ENCODE measurements around the gene PRSS35. TPM values are rescaled to one million over a fixed set of nuclear protein-coding genes. Genes with fewer than 3 reads are reported as not detected.

The PRSS35 gene
- total RNA-seq, 1 experiment from 2014 or later, result 1.7 TPM

- H3K27ac Mint-ChIP-seq, result no peak overlapping the region
- no CpG with 5 or more reads among the region's 2 CpGs for WGBS (ENCODE audit: extremely low coverage, insufficient read length, low lambda C conversion rate)
- no peak for DNase-seq
- Histone ChIP-seq H2BK20ac (ENCODE audit: low read depth, low read length, poor library complexity, severe bottlenecking) (no peak overlapping the region), H3K23me2 (ENCODE audit: insufficient read length, low read depth, low read length, poor library complexity, severe bottlenecking) (no peaks in the 10 kb centered on the region), H4K20me1 (ENCODE audit: control insufficient read depth, insufficient read depth, insufficient read length) (no peaks in the 10 kb centered on the region), H2BK120ac (ENCODE audit: low read depth, low read length, poor library complexity, severe bottlenecking) (no peak overlapping the region), H3K9ac (ENCODE audit: extremely low read depth, insufficient read length, low read length) (no peak overlapping the region), H2BK12ac (ENCODE audit: insufficient read length, low read depth, low read length) (no peak overlapping the region), H3T11ph (ENCODE audit: low read length) (no peak overlapping the region), H2BK5ac (ENCODE audit: insufficient read length, low read length) (no peak overlapping the region), H3K4ac (ENCODE audit: low read depth, low read length) (no peak overlapping the region), H3K9me3 (ENCODE audit: control insufficient read depth, low read depth, low read length) (no peaks in the 10 kb centered on the region), H2AK5ac (ENCODE audit: insufficient read length, low read length) (no peak overlapping the region), H3K27me3 (ENCODE audit: insufficient read depth, low read length) (peaks cover 8% of the 10 kb centered on the region; the same call in 1 of the 2 replicates), H3K4me2 (ENCODE audit: insufficient read depth, insufficient read length, low read length) (no peak overlapping the region), H4K91ac (ENCODE audit: insufficient read length, low read depth, low read length) (no peak overlapping the region), H4K5ac (ENCODE audit: insufficient read length, low read depth, low read length) (no peak overlapping the region), H3K79me1 (ENCODE audit: insufficient read depth, low read depth, low read length, poor library complexity, severe bottlenecking) (no peaks in the 10 kb centered on the region), H3K14ac (ENCODE audit: insufficient read depth, low read length) (no peak overlapping the region), H2BK15ac (ENCODE audit: low read depth, low read length) (no peak overlapping the region), H3K4me1 (ENCODE audit: insufficient read depth, low read length) (no peaks in the 10 kb centered on the region), H3K27ac (ENCODE audit: insufficient read length, low read depth, low read length) (no peak overlapping the region), H3K79me2 (ENCODE audit: insufficient read depth, low read length) (no peaks in the 10 kb centered on the region), H4K8ac (replicated peaks; ENCODE audit: insufficient read length, low read depth, low read length) (no peak overlapping the region), H3K23ac (ENCODE audit: insufficient read length, low read depth, low read length) (no peak overlapping the region), H3K56ac (ENCODE audit: insufficient read length, low read depth, low read length) (no peak overlapping the region), H3K18ac (ENCODE audit: insufficient read length, low read depth, low read length) (no peak overlapping the region), H2AFZ (ENCODE audit: low read length) (no peak overlapping the region)
- peaks cover 0 to 4% of the 10 kb centered on the region in 2 experiments; a peak in 1 of 5 replicates for H3K9me3 Mint-ChIP-seq
- H3K36me3 Mint-ChIP-seq (ENCODE audit: insufficient read depth in 1 of 3, low read depth in 3 of 3), result peaks cover 0 to 1% (median 0%) of the 10 kb centered on the region in 3 experiments; a peak in 1 of 7 replicates
- TF ChIP-seq CTCF (conservative IDR thresholded peaks at IDR 0.05), result no peak
- H3K27me3 Mint-ChIP-seq (ENCODE audit: low read depth), result peaks cover 53% of the 10 kb centered on the region
- peaks cover 18 to 22% of the 10 kb centered on the region in 2 experiments for H3K4me1 Mint-ChIP-seq
- H3K4me3 Mint-ChIP-seq, result no peak overlapping the region
Measured at GRCh38 chr6:83463886-83464285, 48.4 kb upstream of the PRSS35 start.
